Spinal cord (tissue), 10 donors: ENCODE results near the gene LEFTY1. TPM values are rescaled to one million over a fixed set of nuclear protein-coding genes. Genes with fewer than 3 reads are reported as not detected.
"Not testable (repeated sequence)": the region's sequence is repeated elsewhere in the genome, so short reads cannot be mapped to it uniquely, and the experiment has no call there.

ENCODE experiments used
- DNase-seq, 6 donors: peaks; one replicate each; pipeline versions ENCODE4 v3.0.0 to v3.0.0-alpha.2; 2013 to 2015; ENCODE audit warnings: low spot score in 6 of 6, low read depth in 4 of 6
- H3K27ac ChIP-seq: one replicate; pipeline ENCODE4 v1.5.1; 2013; ENCODE audit warnings: low read depth, low read length, control low read depth
- H3K27me3 ChIP-seq: one replicate; pipeline ENCODE4 v1.6.1; 2013; ENCODE audit warnings: low read length; ENCODE audit not compliant: control insufficient read depth, insufficient read depth
- H3K36me3 ChIP-seq: one replicate; pipeline ENCODE4 v1.6.1; 2013; ENCODE audit warnings: low read length; ENCODE audit not compliant: control insufficient read depth, insufficient read depth
- H3K4me1 ChIP-seq: one replicate; pipeline ENCODE4 v1.6.1; 2013; ENCODE audit warnings: low read length; ENCODE audit not compliant: control insufficient read depth, insufficient read depth
- H3K4me3 ChIP-seq: one replicate; pipeline ENCODE4 v1.5.1; 2013; ENCODE audit warnings: low read depth, low read length, control low read depth
- H3K9me3 ChIP-seq: one replicate; pipeline ENCODE4 v1.6.1; 2013; ENCODE audit warnings: low read length; ENCODE audit not compliant: control insufficient read depth, insufficient read depth
- WGBS: methylation state at CpG from one replicate; pipeline ENCODE4 v1.1.5; 2013; ENCODE audit warnings: missing lambda C conversion rate; ENCODE audit not compliant: insufficient coverage; 5-methylcytosine and 5-hydroxymethylcytosine counted together
- long read RNA-seq, 4 donors: transcript quantifications; one replicate each; lab custom pipeline, GENCODE V29; 2026
- polyA plus RNA-seq, 2 donors: library from polyadenylated mRNA; unstranded; fragments of 120-200 nt; gene quantifications; one replicate each; pipeline ENCODE4 v1.2.1, GENCODE V29; 2013; ENCODE audit not compliant: insufficient read length in 2 of 2
- total RNA-seq, 2 donors: library from RNA; depleted of rRNA in 1 of 2; stranded (reverse); fragments of 120-200 nt in 1 of 2; fragments of >200 nt in 1 of 2; gene quantifications; one replicate each; pipeline versions ENCODE4 v1.2.3 to v1.2.4, GENCODE V29; 2013 to 2014
- donor health status: healthy.

LEFTY1 gene, protein sequence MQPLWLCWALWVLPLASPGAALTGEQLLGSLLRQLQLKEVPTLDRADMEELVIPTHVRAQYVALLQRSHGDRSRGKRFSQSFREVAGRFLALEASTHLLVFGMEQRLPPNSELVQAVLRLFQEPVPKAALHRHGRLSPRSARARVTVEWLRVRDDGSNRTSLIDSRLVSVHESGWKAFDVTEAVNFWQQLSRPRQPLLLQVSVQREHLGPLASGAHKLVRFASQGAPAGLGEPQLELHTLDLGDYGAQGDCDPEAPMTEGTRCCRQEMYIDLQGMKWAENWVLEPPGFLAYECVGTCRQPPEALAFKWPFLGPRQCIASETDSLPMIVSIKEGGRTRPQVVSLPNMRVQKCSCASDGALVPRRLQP
- total RNA-seq (under 1 TPM; 0.77 to 0.79 TPM), polyA plus RNA-seq (1 to 10 TPM; 2.5 to 2.7 TPM)
- long read RNA-seq, donor 1: 0 reads
- long read RNA-seq, donor 2: 0 reads
- long read RNA-seq, donor 3: 0 reads
- long read RNA-seq, donor 4, partial matches to known transcripts: 0 of 4 reads
- long read RNA-seq, donor 4, other reads (novel, unspliced or antisense): 0 of 4 reads

- DNase-seq: no peak
These were observed at the start of gene LEFTY1 for GRCh38 chr1:225888898-225889601. TSS of gene LEFTY1 (minus strand) at chr1:225889146. CDS start at chr1:225889066, 80 bp downstream.

GRCh38 chr1:225937048-225937968 lies 48.4 kb upstream of the LEFTY1 start:
- peaks cover 23% of the 10 kb centered on the region for H3K4me1 ChIP-seq
- 85% methylated on average over 18 of the region's 21 CpGs for WGBS
- DNase-seq: no peak
- no peaks in the 10 kb centered on the region for H3K9me3 ChIP-seq
- H3K27ac ChIP-seq: no peak overlapping the region
- no peak overlapping the region for H3K4me3 ChIP-seq
- no peaks in the 10 kb centered on the region for H3K36me3 ChIP-seq
- H3K27me3 ChIP-seq: peaks cover 5% of the 10 kb centered on the region

More at GRCh38 chr1:225888898-225889601, at the start of gene LEFTY1:
- no peaks in the 10 kb centered on the region for H3K36me3 ChIP-seq
- H3K27ac ChIP-seq: no peak within 1 kb of the TSS
- 67% methylated on average over 11 of the region's 11 CpGs for WGBS
- no peaks in the 10 kb centered on the region for H3K4me1 ChIP-seq
- no peaks in the 10 kb centered on the region for H3K9me3 ChIP-seq
- H3K4me3 ChIP-seq: no peak within 1 kb of the TSS
- peaks cover 5% of the 10 kb centered on the region for H3K27me3 ChIP-seq

DNA sequence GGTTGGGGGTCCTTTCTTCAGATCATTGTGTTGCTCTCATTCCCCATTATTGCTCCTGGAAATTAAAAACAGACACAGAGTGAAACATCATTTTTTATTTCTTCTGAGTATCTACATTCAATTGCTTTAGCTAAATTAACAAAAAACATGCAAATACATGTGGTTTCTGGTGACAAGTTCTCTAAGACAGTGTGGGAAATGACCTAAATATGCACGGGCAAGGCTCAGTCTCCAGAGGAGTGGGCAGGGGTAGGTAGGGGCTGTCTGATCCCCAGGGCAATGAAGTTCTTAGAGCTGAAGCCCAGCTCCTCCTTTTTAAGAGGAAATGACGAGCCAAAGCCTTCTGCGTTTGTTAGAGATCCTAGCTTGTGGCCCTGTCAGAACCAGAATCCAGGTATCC lies 47.6 kb upstream of the LEFTY1 start:
- Histone ChIP-seq H3K36me3 (no peaks in the 10 kb centered on the region), H3K9me3 (no peaks in the 10 kb centered on the region), H3K4me3 (no peak overlapping the region), H3K27ac (no peak overlapping the region), H3K4me1 (peaks cover 18% of the 10 kb centered on the region), H3K27me3 (peaks cover 5% of the 10 kb centered on the region)
- no peak for DNase-seq
- 90% methylated on average over 3 of the region's 3 CpGs for WGBS

GRCh38 chr1:225936086-225936485 lies 47.1 kb upstream of the LEFTY1 start:
- H3K27ac ChIP-seq, H3K36me3 ChIP-seq, H3K27me3 ChIP-seq, H3K4me3 ChIP-seq, H3K9me3 ChIP-seq, DNase-seq: not testable (repeated sequence)
- 82% methylated on average over 6 of the region's 8 CpGs for WGBS
- peaks cover 14% of the 10 kb centered on the region for H3K4me1 ChIP-seq

DNA sequence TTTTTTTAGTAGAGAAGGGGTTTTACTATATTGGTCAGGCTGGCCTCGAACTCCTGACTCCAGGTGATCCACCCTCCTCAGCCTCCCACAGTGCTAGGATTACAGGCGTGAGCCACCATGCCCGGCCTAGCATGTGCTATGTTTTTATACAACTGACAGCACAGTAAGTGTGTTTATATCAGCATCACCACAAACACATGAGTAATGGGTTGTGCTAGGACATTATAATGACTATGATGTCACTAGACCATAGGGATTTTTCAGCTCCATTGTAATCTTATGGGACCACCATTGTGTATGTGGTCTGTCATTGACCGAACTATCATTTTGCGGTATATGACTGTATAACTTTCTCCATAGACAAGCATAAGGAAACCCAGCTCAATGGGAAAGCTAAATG lies 45.8 kb upstream of the LEFTY1 start:
- no peaks in the 10 kb centered on the region for H3K9me3 ChIP-seq
- no peak overlapping the region for H3K4me3 ChIP-seq
- DNase-seq: no peak
- no CpG with 5 or more reads among the region's 5 CpGs for WGBS
- peaks cover 2% of the 10 kb centered on the region for H3K4me1 ChIP-seq
- H3K27me3 ChIP-seq: peaks cover 5% of the 10 kb centered on the region
- no peaks in the 10 kb centered on the region for H3K36me3 ChIP-seq
- H3K27ac ChIP-seq: no peak overlapping the region

DNA sequence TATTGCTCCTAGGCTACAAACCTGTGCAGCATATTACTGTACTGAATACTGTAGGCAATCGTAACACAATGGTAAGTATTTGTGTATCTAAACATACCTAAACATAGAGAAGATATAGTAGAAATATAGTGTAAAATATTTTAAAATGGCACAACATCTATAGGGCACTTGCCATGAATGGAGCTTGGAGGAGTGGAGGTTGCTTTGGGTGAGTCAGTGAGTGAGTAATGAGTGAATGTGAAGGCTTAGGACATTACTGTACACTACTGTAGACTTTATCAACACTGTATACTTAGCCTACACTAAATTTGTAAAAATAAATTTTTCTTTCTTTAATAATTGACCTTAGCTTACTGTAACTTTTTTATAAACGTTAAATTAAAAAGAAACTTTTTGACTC lies 44.1 kb upstream of the LEFTY1 start:
- Histone ChIP-seq H3K36me3 (no peaks in the 10 kb centered on the region), H3K27me3 (no peaks in the 10 kb centered on the region), H3K27ac (no peak overlapping the region), H3K9me3 (no peaks in the 10 kb centered on the region), H3K4me3 (no peak overlapping the region), H3K4me1 (no peaks in the 10 kb centered on the region)
- no peak for DNase-seq
- no CpG with 5 or more reads among the region's 2 CpGs for WGBS

GRCh38 chr1:225931270-225932136 lies 42.6 kb upstream of the LEFTY1 start:
- 85% methylated on average over 4 of the region's 5 CpGs for WGBS
- H3K4me3 ChIP-seq: no peak overlapping the region
- no peak overlapping the region for H3K27ac ChIP-seq
- no peaks in the 10 kb centered on the region for H3K9me3 ChIP-seq
- DNase-seq: no peak
- no peaks in the 10 kb centered on the region for H3K4me1 ChIP-seq
- H3K27me3 ChIP-seq: no peaks in the 10 kb centered on the region
- H3K36me3 ChIP-seq: no peaks in the 10 kb centered on the region

DNA sequence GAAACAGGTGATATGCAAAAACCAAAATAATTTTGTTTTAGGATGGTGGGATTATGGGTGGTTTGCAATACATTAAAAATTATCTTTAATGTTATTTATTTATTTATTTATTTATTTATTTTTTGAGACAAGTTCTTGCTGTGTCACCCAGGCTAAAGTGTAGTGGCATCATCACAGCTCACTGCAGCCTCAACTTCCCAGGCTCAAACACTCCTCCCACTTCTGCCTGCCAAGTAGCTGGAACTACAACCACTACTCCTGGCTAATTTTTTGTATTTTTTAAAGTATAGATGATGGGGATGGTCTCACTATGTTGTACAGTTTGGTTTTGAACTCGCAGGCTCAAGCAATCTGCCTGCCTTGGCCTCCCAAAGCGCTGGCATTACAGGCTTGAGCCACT lies 41.6 kb upstream of the LEFTY1 start:
- Histone ChIP-seq H3K4me3 (no peak overlapping the region), H3K27me3 (no peaks in the 10 kb centered on the region), H3K4me1 (no peaks in the 10 kb centered on the region), H3K9me3 (no peaks in the 10 kb centered on the region), H3K27ac (no peak overlapping the region), H3K36me3 (no peaks in the 10 kb centered on the region)
- no peak for DNase-seq
- no CpG with 5 or more reads among the region's 2 CpGs for WGBS
